Loucy (cell line): ENCODE results near the gene CNTN3.

Source experiments
- CTCF ChIP-seq: fragments of 200-600 bp; sonication (generic); conservative IDR thresholded peaks from 2 replicates; pipeline ENCODE4 v1.5.1; 2014; ENCODE audit warnings: mild to moderate bottlenecking, antibody characterized with exemption, low read length
- EZH2phosphoT487 ChIP-seq: fragments of 200-600 bp; IDR thresholded peaks from 2 replicates; pipeline ENCODE4 v1.6.1; 2018; ENCODE audit warnings: antibody characterized with exemption, mild to moderate bottlenecking, moderate library complexity, borderline replicate concordance

GRCh38 chr3:74591342-74591741, 23.1 kb downstream of the CNTN3 start:
- no peak for TF ChIP-seq CTCF
- TF ChIP-seq EZH2phosphoT487 = no peak
